GM12891 (cell line): ENCODE results near the gene PRDX6.

ENCODE experiments used
- POLR2A ChIP-seq: IDR thresholded peaks from 2 replicates; pipeline ENCODE4 v1.6.1; 2011; ENCODE audit warnings: low read depth, low read length, control low read depth
- POLR2AphosphoS5 ChIP-seq: IDR thresholded peaks from 2 replicates; pipeline ENCODE4 v1.6.1; 2011; ENCODE audit warnings: low read depth, low read length, control low read depth
- POU2F2 ChIP-seq: IDR thresholded peaks from 2 replicates; pipeline ENCODE4 v1.6.1; 2011; ENCODE audit warnings: low read depth, mild to moderate bottlenecking, control low read depth, low read length, moderate library complexity
- SPI1 ChIP-seq: IDR thresholded peaks from 2 replicates; pipeline ENCODE4 v1.6.1; 2011; ENCODE audit warnings: low read depth, low read length, control low read depth

DNA sequence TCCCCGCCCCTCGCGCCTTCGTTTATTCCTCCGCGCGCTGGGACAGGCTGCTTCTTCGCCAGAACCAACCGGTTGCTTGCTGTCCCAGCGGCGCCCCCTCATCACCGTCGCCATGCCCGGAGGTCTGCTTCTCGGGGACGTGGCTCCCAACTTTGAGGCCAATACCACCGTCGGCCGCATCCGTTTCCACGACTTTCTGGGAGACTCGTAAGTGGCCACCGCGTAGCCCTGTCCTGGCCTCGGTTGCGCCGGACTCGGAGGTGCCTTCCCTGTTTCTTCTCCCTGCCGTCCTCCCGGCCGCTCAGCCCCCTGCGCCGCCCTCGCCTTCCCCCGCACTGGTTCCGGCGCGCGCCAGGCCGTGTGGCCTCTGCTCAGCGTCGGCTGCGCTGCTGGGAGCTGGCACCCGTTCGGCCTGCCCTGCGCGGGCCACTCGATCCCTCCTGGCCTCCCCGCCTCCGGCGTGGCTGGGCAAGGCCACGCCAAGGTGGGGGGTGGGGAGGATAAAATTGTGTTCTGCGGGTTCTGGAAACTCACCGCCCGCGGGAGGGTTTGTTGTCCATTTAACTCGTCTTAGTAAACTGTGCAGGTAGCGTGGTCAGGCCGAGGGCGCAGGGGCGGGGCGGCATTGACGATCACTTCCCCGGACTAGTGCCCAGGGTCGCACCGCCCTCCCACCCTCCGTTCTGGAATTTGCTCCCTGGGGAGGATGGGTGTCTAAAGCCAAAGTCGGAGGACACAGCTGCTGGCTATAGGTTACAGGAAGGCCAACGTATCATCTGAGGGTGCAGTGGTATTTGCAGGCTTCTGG is at the start of gene PRDX6:
- peak; percentile 68 for TF ChIP-seq POLR2AphosphoS5
- peak; percentile 75 for TF ChIP-seq POLR2A
- no peak for TF ChIP-seq POU2F2
- no peak for TF ChIP-seq SPI1
